AG09319 (cell line): ENCODE measurements around the gene VN1R4.
"Not testable (repeated sequence)": the region's sequence is repeated elsewhere in the genome, so short reads cannot be mapped to it uniquely, and the experiment has no call there.

Source experiments
- DNase-seq: peaks from one replicate; pipeline ENCODE4 v3.0.0-alpha.2; 2010; ENCODE audit warnings: low read depth; ENCODE audit errors: extremely low read depth
- TF ChIP-seq, protein P1 (sequence below): IDR thresholded peaks from 2 replicates; pipeline ENCODE4 v1.5.1; 2011; ENCODE audit warnings: low read depth, mild to moderate bottlenecking, inconsistent platforms, low read length, moderate library complexity

Gene VN1R4, protein sequence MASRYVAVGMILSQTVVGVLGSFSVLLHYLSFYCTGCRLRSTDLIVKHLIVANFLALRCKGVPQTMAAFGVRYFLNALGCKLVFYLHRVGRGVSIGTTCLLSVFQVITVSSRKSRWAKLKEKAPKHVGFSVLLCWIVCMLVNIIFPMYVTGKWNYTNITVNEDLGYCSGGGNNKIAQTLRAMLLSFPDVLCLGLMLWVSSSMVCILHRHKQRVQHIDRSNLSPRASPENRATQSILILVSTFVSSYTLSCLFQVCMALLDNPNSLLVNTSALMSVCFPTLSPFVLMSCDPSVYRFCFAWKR

DNA sequence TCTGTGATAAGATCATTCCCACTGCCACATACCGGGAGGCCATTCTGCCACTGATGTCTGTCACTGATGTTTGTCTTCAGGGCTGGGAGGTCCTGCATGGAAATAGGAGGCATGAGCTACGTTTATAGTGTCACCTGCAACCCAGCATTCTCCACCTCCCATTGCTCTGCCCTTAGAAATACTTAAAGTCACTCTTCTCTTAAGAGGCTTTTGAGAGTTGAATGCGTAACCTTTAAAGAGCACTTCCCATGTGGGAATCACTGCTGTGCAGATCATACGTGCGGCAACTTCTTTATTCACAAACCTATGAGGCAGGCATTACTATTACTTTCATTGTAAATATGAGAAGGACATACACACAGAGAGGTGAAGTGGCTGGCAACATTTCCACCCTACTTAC, at the start of gene VN1R4:
VN1R4 (minus strand) TSS at position 101 of the 400 bp plus-strand sequence; CDS start at position 43, 58 bp downstream.
- not testable (repeated sequence) for DNase-seq

DNA sequence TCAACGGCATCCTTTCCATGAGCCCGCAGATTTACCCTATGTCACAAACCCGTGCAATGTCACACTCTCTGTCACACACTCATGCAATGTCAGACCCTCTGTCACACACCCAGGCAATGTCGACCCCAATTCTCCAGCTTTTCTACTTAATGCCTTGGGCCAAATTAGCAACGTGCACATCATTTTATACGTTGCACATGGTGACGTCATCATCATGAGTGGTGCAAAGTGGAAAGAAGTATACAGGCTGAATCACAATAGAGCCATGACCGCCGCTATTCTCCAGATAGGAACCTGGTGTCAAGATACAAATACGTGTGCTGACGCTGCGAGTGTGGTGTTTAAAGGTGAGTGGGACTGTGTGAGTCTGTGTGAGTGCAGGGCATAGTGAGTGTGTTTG, 44.4 kb upstream of the VN1R4 start:
- DNase-seq: no peak
- TF ChIP-seq, protein P1, sequence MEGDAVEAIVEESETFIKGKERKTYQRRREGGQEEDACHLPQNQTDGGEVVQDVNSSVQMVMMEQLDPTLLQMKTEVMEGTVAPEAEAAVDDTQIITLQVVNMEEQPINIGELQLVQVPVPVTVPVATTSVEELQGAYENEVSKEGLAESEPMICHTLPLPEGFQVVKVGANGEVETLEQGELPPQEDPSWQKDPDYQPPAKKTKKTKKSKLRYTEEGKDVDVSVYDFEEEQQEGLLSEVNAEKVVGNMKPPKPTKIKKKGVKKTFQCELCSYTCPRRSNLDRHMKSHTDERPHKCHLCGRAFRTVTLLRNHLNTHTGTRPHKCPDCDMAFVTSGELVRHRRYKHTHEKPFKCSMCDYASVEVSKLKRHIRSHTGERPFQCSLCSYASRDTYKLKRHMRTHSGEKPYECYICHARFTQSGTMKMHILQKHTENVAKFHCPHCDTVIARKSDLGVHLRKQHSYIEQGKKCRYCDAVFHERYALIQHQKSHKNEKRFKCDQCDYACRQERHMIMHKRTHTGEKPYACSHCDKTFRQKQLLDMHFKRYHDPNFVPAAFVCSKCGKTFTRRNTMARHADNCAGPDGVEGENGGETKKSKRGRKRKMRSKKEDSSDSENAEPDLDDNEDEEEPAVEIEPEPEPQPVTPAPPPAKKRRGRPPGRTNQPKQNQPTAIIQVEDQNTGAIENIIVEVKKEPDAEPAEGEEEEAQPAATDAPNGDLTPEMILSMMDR: no peak

DNA sequence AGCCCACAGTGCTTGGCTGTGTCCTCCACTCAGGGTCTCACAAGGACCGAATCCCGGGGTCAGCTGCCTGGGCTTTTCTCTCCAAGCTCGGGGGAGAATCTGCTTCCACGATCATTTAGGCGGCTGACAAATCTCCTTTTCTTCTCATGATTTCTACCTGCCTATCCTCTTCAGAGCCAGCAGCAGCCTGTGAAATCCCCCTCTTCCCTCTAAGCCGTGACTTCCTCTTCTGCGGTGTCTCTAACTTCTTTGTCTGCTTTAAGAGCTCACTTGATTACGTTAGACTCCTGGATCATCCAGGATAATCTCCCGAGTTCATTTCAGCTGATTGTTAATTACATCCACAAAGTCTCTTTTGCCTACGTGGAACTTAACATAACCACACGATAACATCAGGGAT, 43.5 kb upstream of the VN1R4 start:
- no peak for DNase-seq
- TF ChIP-seq, protein P1: no peak

DNA sequence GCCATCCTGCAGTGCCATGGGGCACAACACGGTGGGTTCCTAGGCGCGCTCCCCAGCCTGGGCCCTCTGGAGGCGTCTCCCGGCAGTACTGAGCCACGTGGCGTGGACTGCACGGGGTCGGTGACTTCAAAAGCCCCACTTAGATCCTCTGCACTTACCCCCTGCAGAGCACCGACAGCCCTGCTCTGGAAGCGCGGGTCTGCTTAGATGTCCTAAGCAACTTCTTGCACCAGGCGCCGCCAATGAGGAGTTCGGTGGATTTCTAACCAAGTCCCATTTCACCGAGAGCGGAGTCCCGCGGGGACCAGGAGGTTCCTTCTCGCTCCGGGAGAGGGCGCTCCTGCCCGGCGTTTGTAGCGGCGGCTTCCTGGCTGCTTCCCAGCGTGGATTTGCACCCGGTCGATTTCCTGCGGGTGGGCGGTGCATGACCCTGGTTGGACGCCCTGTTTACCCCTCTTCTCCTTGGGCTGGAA, 40.9 kb upstream of the VN1R4 start:
- no peak for DNase-seq
- TF ChIP-seq, protein P1: peak; percentile 16

DNA sequence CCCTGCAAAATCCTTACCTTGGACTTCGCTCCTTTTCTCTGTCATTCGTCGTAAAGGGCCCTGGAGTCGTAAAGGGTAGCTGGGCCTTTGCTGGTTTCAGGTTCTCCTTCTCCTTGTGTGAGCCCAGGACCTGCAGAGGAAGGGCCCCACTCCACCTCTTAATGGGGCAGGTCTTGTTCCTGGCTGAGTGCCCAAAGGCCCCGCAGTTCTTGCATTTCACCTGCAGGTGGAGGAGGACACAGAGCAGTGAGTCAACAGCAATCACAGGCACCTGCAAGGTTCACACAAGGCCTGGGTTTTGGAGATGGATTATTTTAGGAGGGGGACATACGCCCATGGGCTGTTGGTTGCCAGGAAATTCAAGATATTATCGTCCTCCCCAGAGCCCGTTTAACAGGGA, 33.8 kb upstream of the VN1R4 start:
- DNase-seq: not testable (repeated sequence)

DNA sequence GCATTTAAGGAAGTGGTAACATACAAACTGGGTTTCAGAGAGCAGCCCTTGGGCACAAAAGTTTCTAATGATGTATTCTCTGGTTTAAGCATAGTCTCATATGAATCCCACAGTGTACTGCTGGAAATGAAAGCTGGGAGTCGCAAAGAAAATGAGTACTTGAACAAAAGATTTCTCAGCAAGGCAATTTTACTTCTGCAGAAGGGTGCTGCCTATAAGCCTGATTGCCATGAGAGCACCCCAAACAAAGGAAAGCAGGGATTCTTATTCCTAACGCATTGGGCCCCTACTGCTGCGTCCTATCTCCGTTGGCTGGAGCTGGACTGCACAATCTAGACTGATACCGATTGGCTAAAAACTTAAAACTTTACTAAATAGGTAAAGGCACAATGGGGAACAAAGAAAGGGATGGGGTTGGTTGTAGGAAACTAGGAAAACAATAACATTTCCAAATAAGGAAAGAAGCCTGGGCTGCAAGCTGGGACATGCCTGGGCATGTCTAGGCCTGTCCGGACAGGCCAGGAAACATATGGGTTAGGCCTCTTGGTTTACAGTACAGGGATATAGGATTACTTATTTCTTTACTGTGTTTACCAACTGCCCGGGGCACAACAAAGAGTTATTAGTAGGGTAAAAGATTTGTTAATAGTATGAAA, 27.4 kb upstream of the VN1R4 start:
- TF ChIP-seq, protein P1: no peak
- DNase-seq: no peak

DNA sequence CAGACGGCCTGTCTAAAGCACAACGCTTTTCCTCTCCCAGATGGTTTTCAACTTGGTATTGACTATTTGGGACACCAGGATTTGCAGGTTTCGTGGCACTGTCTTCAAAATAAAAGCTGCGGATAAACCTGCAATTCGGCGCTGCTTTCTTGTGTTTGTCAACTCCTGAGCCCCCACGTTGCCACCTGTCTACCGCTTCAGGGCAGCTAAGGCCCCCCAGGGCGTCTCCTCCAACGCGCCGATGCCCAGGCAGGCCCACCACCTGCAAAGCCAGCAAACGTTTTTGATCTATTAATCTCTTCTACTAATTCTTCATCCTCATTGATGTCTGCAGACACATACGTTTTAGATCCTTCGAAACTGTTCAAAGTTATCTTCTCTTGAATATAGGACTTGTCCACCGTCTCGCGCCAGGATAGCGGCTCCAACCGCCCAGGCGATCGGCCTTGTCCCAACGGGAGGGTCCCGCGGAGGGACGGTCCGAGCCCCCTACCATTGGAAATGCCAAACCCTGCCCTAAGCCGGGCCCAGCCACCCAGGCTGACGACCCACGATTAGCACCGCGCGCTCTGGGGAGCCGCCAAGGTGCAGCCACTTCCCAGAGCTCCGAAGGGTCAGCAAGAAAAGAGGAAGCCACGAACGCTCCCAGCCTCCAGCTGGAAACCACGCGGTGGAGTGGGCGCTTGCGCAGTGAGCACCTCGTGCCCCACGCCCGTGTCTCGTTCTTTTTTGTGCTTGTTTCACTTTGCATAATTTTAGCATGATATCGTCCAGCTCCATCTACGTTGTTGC, 23.4 kb upstream of the VN1R4 start:
- TF ChIP-seq, protein P1: no peak
- DNase-seq: no peak

DNA sequence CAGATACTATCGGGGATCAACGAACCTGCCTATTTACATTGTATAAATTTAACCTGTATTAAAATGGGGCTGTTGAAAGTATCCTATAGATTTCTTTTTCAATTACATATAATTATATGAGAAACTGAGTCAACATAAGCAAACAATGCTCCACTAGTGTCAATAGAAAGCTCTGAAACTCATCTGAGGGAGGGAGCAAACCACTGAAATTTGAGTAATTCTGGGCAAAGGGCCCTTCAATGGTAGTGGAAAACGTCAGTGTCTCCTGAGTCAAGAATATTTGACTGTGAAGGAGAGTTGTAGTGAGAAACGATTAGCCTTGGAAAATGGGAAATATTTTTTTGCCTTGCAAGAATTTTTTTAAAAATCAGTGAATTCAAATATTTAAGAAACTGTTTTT, 17.6 kb upstream of the VN1R4 start:
- no peak for DNase-seq
- TF ChIP-seq, protein P1: no peak

DNA sequence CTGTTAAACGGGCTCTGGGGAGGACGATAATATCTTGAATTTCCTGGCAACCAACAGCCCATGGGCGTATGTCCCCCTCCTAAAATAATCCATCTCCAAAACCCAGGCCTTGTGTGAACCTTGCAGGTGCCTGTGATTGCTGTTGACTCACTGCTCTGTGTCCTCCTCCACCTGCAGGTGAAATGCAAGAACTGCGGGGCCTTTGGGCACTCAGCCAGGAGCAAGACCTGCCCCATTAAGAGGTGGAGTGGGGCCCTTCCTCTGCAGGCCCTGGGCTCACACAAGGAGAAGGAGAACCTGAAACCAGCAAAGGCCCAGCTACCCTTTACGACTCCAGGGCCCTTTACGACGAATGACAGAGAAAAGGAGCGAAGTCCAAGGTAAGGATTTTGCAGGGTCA, 14.4 kb upstream of the VN1R4 start:
- not testable (repeated sequence) for DNase-seq
